GM06990 (cell line): Measurements from ENCODE around the gene PLA2G12B.
"Not testable (repeated sequence)": the region's sequence is repeated elsewhere in the genome, so short reads cannot be mapped to it uniquely, and the experiment has no call there.

Experiments
- DNase-seq: peaks from one replicate; pipeline ENCODE4 v3.0.0-alpha.2; 2011; ENCODE audit not compliant: insufficient read length; ENCODE audit errors: extremely low read depth
- H3K27me3 ChIP-seq: replicated peaks from 2 replicates; pipeline ENCODE4 v1.6.0; 2011; ENCODE audit warnings: low read length; ENCODE audit not compliant: control insufficient read depth, insufficient read depth
- H3K36me3 ChIP-seq: 2 replicates; pipeline ENCODE4 v1.5.1; 2011; ENCODE audit warnings: low read length; ENCODE audit not compliant: control insufficient read depth, insufficient read depth
- H3K4me3 ChIP-seq: replicated peaks from 2 replicates; pipeline ENCODE4 v1.5.1; 2011; ENCODE audit warnings: low read depth, mild to moderate bottlenecking, control low read depth, low read length
- CTCF ChIP-seq: IDR thresholded peaks from 2 replicates; pipeline ENCODE4 v1.5.1; 2011; ENCODE audit warnings: low read length, control low read depth, mild to moderate bottlenecking, inconsistent platforms; ENCODE audit not compliant: insufficient read depth, poor library complexity, severe bottlenecking

Gene PLA2G12B

GRCh38 chr10:72928798-72929197, 25.8 kb downstream of the PLA2G12B start:
- H3K4me3 ChIP-seq: no peak overlapping the region
- no peaks in the 10 kb centered on the region for H3K36me3 ChIP-seq
- no peak for DNase-seq
- no peaks in the 10 kb centered on the region for H3K27me3 ChIP-seq
- TF ChIP-seq CTCF: no peak

- no peaks in the 10 kb centered on the region for H3K27me3 ChIP-seq
Measured at GRCh38 chr10:72927485-72927884, 27.1 kb downstream of the PLA2G12B start.

GRCh38 chr10:72925951-72926465, 28.6 kb downstream of the PLA2G12B start:
- no peak for DNase-seq
- TF ChIP-seq CTCF: no peak
- Histone ChIP-seq H3K36me3 (no peaks in the 10 kb centered on the region), H3K27me3 (no peaks in the 10 kb centered on the region), H3K4me3 (no peak overlapping the region)

More at GRCh38 chr10:72927485-72927884, 27.1 kb downstream of the PLA2G12B start:
- Histone ChIP-seq H3K36me3 (no peaks in the 10 kb centered on the region), H3K4me3 (no peak overlapping the region)
- no peak for TF ChIP-seq CTCF
- DNase-seq: no peak

- DNase-seq: no peak
- no peaks in the 10 kb centered on the region for H3K36me3 ChIP-seq
- H3K4me3 ChIP-seq: no peak overlapping the region
- H3K27me3 ChIP-seq: no peaks in the 10 kb centered on the region
- TF ChIP-seq CTCF: no peak
Measured at GRCh38 chr10:72924351-72924750, 30.3 kb downstream of the PLA2G12B start.

- H3K4me3 ChIP-seq, H3K27me3 ChIP-seq, H3K36me3 ChIP-seq, DNase-seq: not testable (repeated sequence)
Measured at GRCh38 chr10:72921147-72921683, 33.4 kb downstream of the PLA2G12B start.

GRCh38 chr10:72918352-72918751, 36.3 kb downstream of the PLA2G12B start:
- Histone ChIP-seq H3K36me3 (no peaks in the 10 kb centered on the region), H3K27me3 (no peaks in the 10 kb centered on the region), H3K4me3 (no peak overlapping the region)
- TF ChIP-seq CTCF: no peak
- no peak for DNase-seq
